Type B pancreatic cell (in vitro differentiated cells): ENCODE results near the gene DMXL1. TPM values are rescaled to one million over a fixed set of nuclear protein-coding genes. Genes with fewer than 3 reads are reported as not detected.

Experiments
- DNase-seq: peaks from one replicate; pipeline ENCODE4 v3.0.0; 2021; ENCODE audit warnings: mixed read lengths; ENCODE audit not compliant: unreplicated experiment; ENCODE audit errors: extremely low spot score
- H3K27ac Mint-ChIP-seq: 2 replicates; pipeline ENCODE4 v1.8.0; 2021; ENCODE audit warnings: mild to moderate bottlenecking, mixed read lengths
- H3K27me3 Mint-ChIP-seq: 2 replicates; pipeline ENCODE4 v1.8.0; 2021; ENCODE audit warnings: mixed read lengths
- H3K36me3 Mint-ChIP-seq: 2 replicates; pipeline ENCODE4 v1.8.0; 2021; ENCODE audit warnings: mixed read lengths
- H3K4me1 Mint-ChIP-seq: one replicate; pipeline ENCODE4 v1.8.0; 2021; ENCODE audit warnings: mixed read lengths; ENCODE audit not compliant: unreplicated experiment
- H3K4me3 Mint-ChIP-seq: 2 replicates; pipeline ENCODE4 v1.8.0; 2021; ENCODE audit warnings: mild to moderate bottlenecking, mixed read lengths
- H3K9me3 Mint-ChIP-seq: 2 replicates; pipeline ENCODE4 v1.8.0; 2021; ENCODE audit warnings: mixed read lengths
- CTCF ChIP-seq: fragments of 200-600 bp; sonication (generic); conservative IDR thresholded peaks from 2 replicates; pipeline ENCODE4 v1.5.0; 2021; ENCODE audit warnings: antibody characterized with exemption, mild to moderate bottlenecking
- total RNA-seq: library from RNA; stranded (reverse); gene quantifications from 2 replicates; pipeline ENCODE4 v1.2.1, GENCODE V29; 2021; ENCODE audit warnings: low replicate concordance

Gene DMXL1
- total RNA-seq, 1 donor from 2014 or later: 31.2 TPM

- no peak for TF ChIP-seq CTCF
- H3K9me3 Mint-ChIP-seq: peaks cover 5% of the 10 kb centered on the region
- H3K4me1 Mint-ChIP-seq: peaks cover 40% of the 10 kb centered on the region
- H3K4me3 Mint-ChIP-seq: no peak overlapping the region
- DNase-seq: no peak
- H3K27me3 Mint-ChIP-seq: no peaks in the 10 kb centered on the region
- no peaks in the 10 kb centered on the region for H3K36me3 Mint-ChIP-seq
- no peak overlapping the region for H3K27ac Mint-ChIP-seq
Observed at GRCh38 chr5:119289438-119290044, 218.7 kb downstream of the DMXL1 start.

GRCh38 chr5:119290161-119290569 is 219.3 kb downstream of the DMXL1 start:
- Mint-ChIP-seq H3K27me3 (no peaks in the 10 kb centered on the region), H3K4me1 (peaks cover 40% of the 10 kb centered on the region), H3K27ac (no peak overlapping the region), H3K4me3 (peak overlapping the region; percentile 5), H3K9me3 (peaks cover 5% of the 10 kb centered on the region), H3K36me3 (no peaks in the 10 kb centered on the region)
- TF ChIP-seq CTCF: no peak
- DNase-seq: no peak

GRCh38 chr5:119290607-119291006 is 219.7 kb downstream of the DMXL1 start:
- H3K4me3 Mint-ChIP-seq: no peak overlapping the region
- no peak for DNase-seq
- no peaks in the 10 kb centered on the region for H3K36me3 Mint-ChIP-seq
- H3K9me3 Mint-ChIP-seq: peaks cover 5% of the 10 kb centered on the region
- H3K27ac Mint-ChIP-seq: no peak overlapping the region
- H3K27me3 Mint-ChIP-seq: no peaks in the 10 kb centered on the region
- TF ChIP-seq CTCF: no peak
- peaks cover 40% of the 10 kb centered on the region for H3K4me1 Mint-ChIP-seq

GRCh38 chr5:119291056-119291455 is 220.2 kb downstream of the DMXL1 start:
- no peak for TF ChIP-seq CTCF

GRCh38 chr5:119291877-119292276 is 221.0 kb downstream of the DMXL1 start:
- no peak overlapping the region for H3K4me3 Mint-ChIP-seq
- peaks cover 37% of the 10 kb centered on the region for H3K4me1 Mint-ChIP-seq
- no peak overlapping the region for H3K27ac Mint-ChIP-seq
- no peak for TF ChIP-seq CTCF
- H3K27me3 Mint-ChIP-seq: no peaks in the 10 kb centered on the region
- no peak for DNase-seq
- no peaks in the 10 kb centered on the region for H3K36me3 Mint-ChIP-seq
- peaks cover 5% of the 10 kb centered on the region for H3K9me3 Mint-ChIP-seq

More at GRCh38 chr5:119291056-119291455, 220.2 kb downstream of the DMXL1 start:
- H3K27ac Mint-ChIP-seq: no peak overlapping the region
- peaks cover 5% of the 10 kb centered on the region for H3K9me3 Mint-ChIP-seq
- H3K36me3 Mint-ChIP-seq: no peaks in the 10 kb centered on the region
- H3K27me3 Mint-ChIP-seq: no peaks in the 10 kb centered on the region
- DNase-seq: no peak
- H3K4me3 Mint-ChIP-seq: no peak overlapping the region
- H3K4me1 Mint-ChIP-seq: peaks cover 40% of the 10 kb centered on the region
